ENCODE results near the gene GABRB1.

The GABRB1 gene

GRCh38 chr4:47109379-47109778 lies 78.0 kb downstream of the GABRB1 start:
- Histone ChIP-seq H3K36me3 (ENCODE audit: insufficient read depth, low read length) (no peaks in the 10 kb centered on the region), H3K9me3 (ENCODE audit: low read depth, low read length) (no peaks in the 10 kb centered on the region), H3K4me3 (no peak overlapping the region), H3K9ac (ENCODE audit: insufficient read length) (no peak overlapping the region), H3K27ac (no peak overlapping the region)
- no peak for TF ChIP-seq EZH2 (IDR thresholded peaks at IDR 0.05)
- TF ChIP-seq POLR2AphosphoS5 (IDR thresholded peaks at IDR 0.05; ENCODE audit: borderline replicate concordance, low read depth, low read length): no peak
- no peak for TF ChIP-seq FOXP2 (optimal IDR thresholded peaks at IDR 0.05; ENCODE audit: control extremely low read depth, extremely low read length, insufficient read depth)
- no peak for DNase-seq (ENCODE audit: low read depth, low spot score)

GRCh38 chr4:47110546-47111132 lies 79.3 kb downstream of the GABRB1 start:
- Histone ChIP-seq H3K27ac (no peak overlapping the region), H3K4me3 (no peak overlapping the region), H3K36me3 (ENCODE audit: insufficient read depth, low read length) (no peaks in the 10 kb centered on the region), H3K9me3 (ENCODE audit: low read depth, low read length) (no peaks in the 10 kb centered on the region), H3K9ac (ENCODE audit: insufficient read length) (no peak overlapping the region)
- no peak for DNase-seq (ENCODE audit: low read depth, low spot score)
- TF ChIP-seq EZH2 (IDR thresholded peaks at IDR 0.05) (no peak), FOXP2 (optimal IDR thresholded peaks at IDR 0.05; ENCODE audit: control extremely low read depth, extremely low read length, insufficient read depth) (no peak), POLR2AphosphoS5 (IDR thresholded peaks at IDR 0.05; ENCODE audit: borderline replicate concordance, low read depth, low read length) (no peak)

- TF ChIP-seq FOXP2 (optimal IDR thresholded peaks at IDR 0.05; ENCODE audit: control extremely low read depth, extremely low read length, insufficient read depth) (no peak), EZH2 (IDR thresholded peaks at IDR 0.05) (no peak), POLR2AphosphoS5 (IDR thresholded peaks at IDR 0.05; ENCODE audit: borderline replicate concordance, low read depth, low read length) (no peak)
- Histone ChIP-seq H3K36me3 (ENCODE audit: insufficient read depth, low read length) (no peaks in the 10 kb centered on the region), H3K9me3 (ENCODE audit: low read depth, low read length) (no peaks in the 10 kb centered on the region), H3K9ac (ENCODE audit: insufficient read length) (no peak overlapping the region), H3K27ac (no peak overlapping the region), H3K4me3 (no peak overlapping the region)
- DNase-seq (ENCODE audit: low read depth, low spot score): no peak
These were observed 87.0 kb downstream of the GABRB1 start for GRCh38 chr4:47118192-47118929.

GRCh38 chr4:47120783-47121182 lies 89.4 kb downstream of the GABRB1 start:
- no peak overlapping the region for H3K4me3 ChIP-seq
- DNase-seq (ENCODE audit: low read depth, low spot score): no peak
- H3K36me3 ChIP-seq (ENCODE audit: insufficient read depth, low read length): no peaks in the 10 kb centered on the region
- H3K9me3 ChIP-seq (ENCODE audit: low read depth, low read length): no peaks in the 10 kb centered on the region
- H3K27ac ChIP-seq: no peak overlapping the region
- no peak overlapping the region for H3K9ac ChIP-seq (ENCODE audit: insufficient read length)
- TF ChIP-seq EZH2 (IDR thresholded peaks at IDR 0.05) (no peak), FOXP2 (optimal IDR thresholded peaks at IDR 0.05; ENCODE audit: control extremely low read depth, extremely low read length, insufficient read depth) (no peak), POLR2AphosphoS5 (IDR thresholded peaks at IDR 0.05; ENCODE audit: borderline replicate concordance, low read depth, low read length) (no peak)

- Histone ChIP-seq H3K4me3 (no peak overlapping the region), H3K9me3 (ENCODE audit: low read depth, low read length) (no peaks in the 10 kb centered on the region), H3K27ac (no peak overlapping the region), H3K36me3 (ENCODE audit: insufficient read depth, low read length) (no peaks in the 10 kb centered on the region), H3K9ac (ENCODE audit: insufficient read length) (no peak overlapping the region)
- DNase-seq (ENCODE audit: low read depth, low spot score): peak; percentile 51
- TF ChIP-seq FOXP2 (optimal IDR thresholded peaks at IDR 0.05; ENCODE audit: control extremely low read depth, extremely low read length, insufficient read depth) (no peak), EZH2 (IDR thresholded peaks at IDR 0.05) (no peak), POLR2AphosphoS5 (IDR thresholded peaks at IDR 0.05; ENCODE audit: borderline replicate concordance, low read depth, low read length) (no peak)
These were observed 91.4 kb downstream of the GABRB1 start for GRCh38 chr4:47122592-47123291.

- H3K9me3 ChIP-seq (ENCODE audit: low read depth, low read length): no peaks in the 10 kb centered on the region
These were observed 97.6 kb downstream of the GABRB1 start for GRCh38 chr4:47128991-47129390.

GRCh38 chr4:47135210-47135609 lies 103.8 kb downstream of the GABRB1 start:
- Histone ChIP-seq H3K9ac (ENCODE audit: insufficient read length) (no peak overlapping the region), H3K36me3 (ENCODE audit: insufficient read depth, low read length) (no peaks in the 10 kb centered on the region), H3K27ac (no peak overlapping the region), H3K4me3 (no peak overlapping the region), H3K9me3 (ENCODE audit: low read depth, low read length) (no peaks in the 10 kb centered on the region)
- TF ChIP-seq POLR2AphosphoS5 (IDR thresholded peaks at IDR 0.05; ENCODE audit: borderline replicate concordance, low read depth, low read length): no peak
- TF ChIP-seq EZH2 (IDR thresholded peaks at IDR 0.05): no peak
- no peak for TF ChIP-seq FOXP2 (optimal IDR thresholded peaks at IDR 0.05; ENCODE audit: control extremely low read depth, extremely low read length, insufficient read depth)
- DNase-seq (ENCODE audit: low read depth, low spot score): no peak

More at GRCh38 chr4:47128991-47129390, 97.6 kb downstream of the GABRB1 start:
- Histone ChIP-seq H3K9ac (ENCODE audit: insufficient read length) (no peak overlapping the region), H3K4me3 (no peak overlapping the region), H3K36me3 (ENCODE audit: insufficient read depth, low read length) (no peaks in the 10 kb centered on the region), H3K27ac (no peak overlapping the region)
- DNase-seq (ENCODE audit: low read depth, low spot score): no peak
- no peak for TF ChIP-seq FOXP2 (optimal IDR thresholded peaks at IDR 0.05; ENCODE audit: control extremely low read depth, extremely low read length, insufficient read depth)
- no peak for TF ChIP-seq POLR2AphosphoS5 (IDR thresholded peaks at IDR 0.05; ENCODE audit: borderline replicate concordance, low read depth, low read length)
- no peak for TF ChIP-seq EZH2 (IDR thresholded peaks at IDR 0.05)

GRCh38 chr4:47143261-47143660 lies 111.9 kb downstream of the GABRB1 start:
- DNase-seq (ENCODE audit: low read depth, low spot score): no peak
- Histone ChIP-seq H3K9me3 (ENCODE audit: low read depth, low read length) (no peaks in the 10 kb centered on the region), H3K36me3 (ENCODE audit: insufficient read depth, low read length) (no peaks in the 10 kb centered on the region), H3K27ac (no peak overlapping the region), H3K4me3 (no peak overlapping the region), H3K9ac (ENCODE audit: insufficient read length) (no peak overlapping the region)
- TF ChIP-seq FOXP2 (optimal IDR thresholded peaks at IDR 0.05; ENCODE audit: control extremely low read depth, extremely low read length, insufficient read depth) (no peak), EZH2 (IDR thresholded peaks at IDR 0.05) (no peak), POLR2AphosphoS5 (IDR thresholded peaks at IDR 0.05; ENCODE audit: borderline replicate concordance, low read depth, low read length) (no peak)

Measured in SK-N-MC (cell line).